ENCODE data around the gene S100A6.

S100A6 gene

DNA sequence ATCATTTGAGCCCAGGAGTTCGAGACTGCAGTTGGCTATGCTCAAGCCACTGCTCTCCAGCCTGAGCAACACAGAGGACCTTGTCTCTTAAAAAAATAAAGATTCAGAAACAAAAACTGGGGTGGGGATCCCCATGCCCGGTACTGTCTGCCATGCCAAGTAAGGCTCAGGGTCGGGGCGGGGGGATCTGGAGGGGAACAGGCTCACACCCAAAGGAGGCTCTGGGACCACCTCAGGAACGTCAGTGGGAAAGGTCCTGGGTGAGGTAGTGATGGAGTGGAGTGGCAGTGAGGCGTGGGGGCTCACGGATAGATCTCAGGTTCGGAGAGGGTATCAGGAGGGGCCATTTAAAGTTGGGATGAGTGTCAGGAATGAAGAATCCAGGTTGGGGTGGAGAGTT, 10.6 kb upstream of the S100A6 start:
- DNase-seq = no peak

DNA sequence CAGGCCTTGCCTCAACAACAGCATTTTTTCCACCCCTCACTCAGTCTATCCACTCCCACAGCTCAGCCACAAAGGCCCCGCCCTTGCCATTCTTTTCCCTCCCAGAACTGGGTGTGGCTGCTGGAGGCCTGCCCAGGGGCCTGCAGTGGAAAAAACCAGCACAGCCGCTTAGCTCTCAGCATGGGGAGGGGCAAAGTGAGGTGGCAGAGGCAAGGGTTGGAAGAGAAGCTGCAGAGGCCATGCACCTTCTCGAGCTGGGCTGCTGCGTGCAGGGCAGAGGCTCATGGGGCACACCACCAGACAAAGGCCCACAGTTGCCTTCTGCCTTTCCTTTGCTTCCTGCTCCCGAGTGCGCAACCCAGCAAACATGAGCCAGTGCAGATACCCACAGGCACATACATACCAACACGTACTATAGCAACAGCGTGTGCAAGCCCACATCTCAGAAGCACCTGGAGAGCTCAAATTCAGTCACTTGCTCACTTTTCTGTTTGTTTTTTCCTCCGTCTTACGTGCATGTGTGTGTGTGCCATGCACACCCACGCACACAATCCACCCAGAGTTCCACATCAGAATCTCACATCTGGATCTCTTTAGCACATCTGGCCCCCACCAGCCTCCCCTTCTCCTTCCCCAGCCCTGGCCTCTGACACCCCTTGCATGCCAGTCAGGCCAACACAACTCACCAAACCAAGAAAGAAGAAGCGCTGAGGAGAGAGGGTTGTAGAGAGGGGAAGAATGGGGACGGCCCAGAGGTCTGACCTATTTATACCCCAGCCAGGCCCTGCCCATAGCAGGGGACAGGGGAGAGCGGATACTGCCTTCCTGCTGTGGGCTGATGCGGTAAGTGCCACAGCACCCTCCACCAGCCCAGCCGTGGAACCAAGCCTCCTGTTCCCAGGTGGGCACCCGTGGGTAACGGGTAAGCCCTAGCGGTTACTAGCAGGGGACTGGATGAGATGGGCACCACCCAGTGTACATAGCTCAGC, 9.6 kb upstream of the S100A6 start, which contains the start of gene S100A4:
S100A4 (minus strand) TSS at position 740 of the 989 bp plus-strand sequence. CDS start 1,012 bp downstream, outside the sequence.
- DNase-seq = peak; percentile 78

DNA sequence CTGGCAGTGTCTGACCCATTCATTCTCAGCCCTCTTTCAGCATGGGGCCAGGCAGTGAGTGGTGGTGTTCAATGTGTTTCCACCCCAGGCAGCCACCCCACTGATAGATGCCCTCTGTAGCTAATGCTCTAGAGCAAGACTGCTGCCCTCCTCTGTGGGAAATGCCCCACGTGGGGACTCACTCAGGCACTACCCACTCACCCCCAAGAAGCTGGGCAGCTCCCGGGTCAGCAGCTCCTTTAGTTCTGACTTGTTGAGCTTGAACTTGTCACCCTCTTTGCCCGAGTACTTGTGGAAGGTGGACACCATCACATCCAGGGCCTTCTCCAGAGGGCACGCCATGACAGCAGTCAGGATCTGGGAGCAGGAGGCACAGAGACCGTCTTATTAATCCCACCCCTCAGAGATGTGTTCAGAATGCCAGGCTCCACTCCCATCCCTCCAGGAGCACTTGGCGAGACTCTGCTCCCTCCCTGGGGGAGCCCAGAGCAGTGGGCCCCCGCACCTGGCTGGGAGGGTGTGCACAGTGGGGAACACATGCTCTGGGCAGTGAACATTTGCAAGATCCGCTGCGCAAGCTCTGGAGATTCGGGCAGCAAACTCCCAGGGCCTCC, 8.8 kb upstream of the S100A6 start:
- DNase-seq = no peak

DNA sequence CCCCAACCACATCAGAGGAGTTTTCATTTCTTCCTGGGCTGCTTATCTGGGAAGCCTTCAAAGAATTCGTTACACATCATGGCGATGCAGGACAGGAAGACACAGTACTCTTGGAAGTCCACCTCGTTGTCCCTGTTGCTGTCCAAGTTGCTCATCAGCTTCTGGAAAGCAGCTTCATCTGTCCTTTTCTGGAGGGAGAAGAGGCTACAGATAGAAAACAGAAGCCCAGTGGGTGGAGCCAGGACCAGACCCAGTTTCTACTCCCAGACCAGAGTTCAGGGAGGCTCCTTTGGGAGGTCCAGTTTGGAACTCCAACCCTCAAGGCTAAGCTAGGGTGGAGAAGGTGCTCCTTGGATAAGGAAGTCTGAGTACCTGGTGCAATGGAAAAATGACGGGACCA, 7.9 kb upstream of the S100A6 start:
- no peak for DNase-seq

DNA sequence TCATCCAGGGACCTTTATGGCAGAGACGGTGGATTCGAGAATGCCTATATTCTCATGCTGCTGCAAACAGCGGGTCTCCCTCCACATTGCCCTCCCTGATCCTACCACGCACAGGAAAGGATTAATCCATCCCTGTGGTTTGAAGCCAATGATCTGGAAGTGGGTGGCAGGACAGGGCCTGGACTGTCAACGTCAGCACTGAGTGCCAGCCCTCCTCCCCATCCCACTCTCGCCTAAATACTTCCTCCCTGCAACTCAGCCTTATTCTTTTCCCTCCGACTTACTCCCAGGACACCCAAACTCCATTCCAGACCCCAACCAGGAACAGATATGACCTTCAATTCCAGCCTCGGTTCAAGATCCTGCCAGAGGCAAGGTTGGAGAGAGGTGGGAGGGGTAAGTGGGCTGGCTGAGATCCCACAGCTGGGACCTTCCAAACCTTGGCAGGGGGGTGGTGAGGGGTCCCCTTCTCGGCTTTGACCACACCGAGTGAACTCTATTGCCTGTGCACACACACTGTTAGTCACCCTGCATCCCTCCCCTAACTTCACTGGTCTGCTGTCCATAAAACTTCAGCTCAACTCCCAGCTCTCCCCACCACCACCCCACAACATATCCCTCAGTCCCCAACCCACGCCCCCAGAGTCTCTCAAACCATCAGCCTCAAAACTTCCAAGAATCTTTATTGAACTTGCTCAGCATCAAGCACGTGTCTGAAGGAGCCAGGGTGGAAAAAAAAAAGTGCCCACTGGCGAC, 7.3 kb upstream of the S100A6 start:
- no peak for DNase-seq

DNA sequence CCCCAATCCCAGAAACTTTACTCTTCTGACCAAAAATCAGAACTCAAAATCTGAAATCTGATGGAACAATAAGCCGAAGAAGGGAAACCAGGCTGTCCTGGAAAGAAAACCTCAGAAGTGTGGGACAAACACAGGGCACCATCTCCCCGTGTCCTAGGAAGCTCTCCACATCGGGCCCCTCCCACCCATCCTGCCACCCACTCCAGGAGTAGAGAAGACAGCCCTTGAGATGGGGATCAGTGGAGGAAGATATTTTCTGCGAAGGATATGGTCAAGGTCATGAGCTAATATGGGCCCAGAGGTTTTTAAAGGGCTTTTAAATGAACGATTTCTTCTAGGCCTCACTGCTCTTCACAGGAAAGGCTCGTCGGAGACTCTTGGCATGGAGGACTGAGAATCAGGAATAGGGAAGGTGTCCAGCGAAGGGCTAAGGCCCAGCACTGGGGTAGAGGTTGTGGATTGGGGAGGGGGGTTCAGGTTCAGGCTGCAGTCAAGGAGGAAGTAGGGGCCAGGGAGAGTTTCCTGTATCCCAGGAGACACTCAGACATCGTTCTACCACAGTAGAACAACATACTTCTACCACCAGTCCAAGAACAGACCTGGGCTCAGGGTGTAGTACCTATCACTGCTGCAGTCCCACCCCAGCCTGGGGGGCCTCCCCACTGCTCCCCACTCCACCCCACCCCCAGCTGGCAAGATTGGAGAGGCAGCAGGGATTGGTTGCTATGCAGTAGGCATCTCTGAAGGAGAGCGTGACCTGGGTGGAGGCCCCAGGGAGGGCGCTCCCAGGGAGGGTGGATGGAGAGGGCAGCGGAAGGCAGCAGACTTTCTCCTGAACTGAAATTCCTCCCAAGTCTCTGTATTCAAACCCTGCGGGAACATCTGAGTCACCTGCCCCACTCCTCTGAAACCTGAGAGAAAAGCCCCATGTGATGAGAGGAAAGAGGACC, 6.1 kb upstream of the S100A6 start:
- no peak for DNase-seq

DNA sequence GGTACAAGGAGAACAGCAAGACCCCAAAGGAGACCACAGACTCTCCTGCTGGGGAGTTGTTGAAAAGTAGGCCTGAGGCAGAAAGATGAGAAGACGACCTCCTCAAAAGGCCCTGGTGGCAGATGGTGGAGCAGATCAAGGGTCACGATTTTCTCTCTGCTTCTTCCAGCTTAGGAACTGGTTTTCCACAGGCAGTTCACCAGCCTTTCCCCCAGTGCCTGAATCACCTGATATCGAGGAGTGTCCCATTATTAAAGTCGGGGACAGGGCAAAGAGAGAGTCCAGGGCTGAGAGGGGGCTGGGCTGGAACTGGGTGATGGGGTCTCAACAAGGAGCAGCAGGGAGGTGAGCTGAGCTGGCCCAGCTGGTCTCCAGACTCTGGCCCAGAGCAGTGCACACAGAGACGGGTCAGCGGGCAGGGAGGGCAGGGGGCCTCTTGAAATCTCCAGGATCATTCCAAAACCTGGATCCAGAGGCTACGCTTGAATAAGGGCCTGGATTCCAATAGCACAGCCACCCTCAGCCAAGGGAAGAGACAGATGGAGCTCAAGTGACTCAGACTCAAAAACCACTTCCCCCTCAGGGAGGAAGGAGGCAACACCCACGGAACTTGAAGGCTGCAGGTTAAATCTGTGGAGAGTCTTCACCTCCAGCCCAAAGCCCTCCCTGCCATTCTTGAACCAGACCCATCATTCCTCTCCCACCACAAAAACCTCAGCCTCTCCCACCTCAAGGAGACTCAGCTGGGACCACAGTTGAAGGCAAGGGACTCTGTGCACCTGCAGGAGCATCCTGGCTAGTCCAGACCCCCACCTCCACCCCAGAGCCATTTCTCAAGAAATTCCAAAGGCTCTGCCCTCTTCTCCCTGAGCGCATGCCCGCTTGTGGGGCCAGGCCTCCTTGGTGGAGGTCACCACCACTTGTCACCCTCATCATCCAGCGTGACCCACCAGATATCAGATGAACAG, 4.9 kb upstream of the S100A6 start, which contains the start of gene S100A5:
S100A5 (minus strand) TSS at position 541 of the 968 bp plus-strand sequence. CDS start 743 bp downstream, outside the sequence.
- DNase-seq = peak; percentile 51

DNA sequence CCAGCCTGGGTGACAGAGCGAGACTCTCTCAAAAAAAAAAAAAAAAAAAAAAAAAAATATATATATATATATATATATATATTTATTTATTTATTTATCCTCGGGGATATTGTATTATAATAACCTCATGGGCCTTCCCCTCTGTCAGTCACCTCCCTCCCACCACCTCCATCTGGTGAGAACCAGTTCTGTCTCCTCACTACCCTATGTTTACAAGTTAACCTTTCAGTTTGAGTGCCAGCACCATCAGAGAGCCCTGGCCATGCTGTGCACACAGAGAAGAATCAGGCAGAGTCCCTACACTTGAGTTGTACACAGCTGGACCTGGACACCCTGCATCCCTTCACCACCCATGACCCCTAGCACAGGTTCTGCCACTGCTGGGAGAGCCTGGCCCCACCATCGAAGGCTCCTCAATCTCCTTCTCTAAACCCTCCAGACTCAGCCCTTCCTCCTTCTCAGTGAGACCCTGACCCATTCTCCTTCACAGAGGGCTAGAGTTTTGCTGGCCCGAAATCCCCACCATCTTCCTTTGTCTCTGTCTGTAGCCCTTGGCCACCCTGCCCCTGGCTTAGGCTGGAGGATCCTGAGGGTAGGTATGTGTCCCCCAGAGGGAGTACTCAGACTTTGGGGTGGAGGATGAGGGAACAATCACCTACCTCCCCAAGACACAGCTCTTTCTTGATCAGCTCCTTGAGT, 3.8 kb upstream of the S100A6 start:
- no peak for DNase-seq

DNA sequence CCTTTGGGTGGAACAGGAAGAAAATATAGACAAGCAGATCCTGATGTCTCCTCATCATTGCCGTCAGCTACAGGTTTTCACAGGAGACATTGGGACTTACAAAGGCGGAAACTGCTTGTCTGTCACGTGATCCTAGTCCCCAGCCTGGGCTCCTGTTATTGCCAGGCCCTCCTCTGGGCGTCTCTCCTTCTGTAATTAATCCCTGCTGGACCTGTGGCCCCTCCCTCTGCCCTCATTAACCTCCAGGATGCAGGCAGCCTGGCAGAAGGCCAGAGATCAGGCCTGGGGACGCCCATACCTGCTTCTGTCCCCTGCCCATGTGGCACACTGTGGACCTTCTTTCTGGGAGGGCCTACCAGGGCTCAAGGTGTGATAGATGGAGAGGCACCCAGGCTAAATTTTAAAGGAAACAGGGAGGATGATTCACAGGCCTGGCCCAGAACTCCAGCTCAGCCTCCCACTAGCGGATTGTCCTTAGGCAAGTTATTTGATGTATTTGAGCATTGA, 2.6 kb upstream of the S100A6 start:
- DNase-seq = no peak

DNA sequence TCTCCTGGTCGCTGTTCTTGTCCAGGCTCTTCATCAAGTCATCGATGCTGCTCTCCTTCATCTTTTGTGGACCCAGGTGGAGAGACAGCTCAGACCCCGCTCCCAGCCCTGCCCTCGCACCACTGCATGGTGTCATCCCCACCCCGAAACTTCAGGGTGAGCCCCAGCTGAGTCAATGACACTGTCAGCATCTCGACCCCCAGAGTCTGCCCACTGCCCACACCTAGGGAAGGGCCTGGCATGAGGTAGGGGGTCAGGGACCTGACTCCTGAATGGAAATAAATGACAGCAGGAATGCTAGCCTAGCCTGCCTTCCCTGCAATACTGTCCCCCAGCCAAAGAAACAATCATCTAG, 1.6 kb upstream of the S100A6 start:
- no peak for DNase-seq

DNA sequence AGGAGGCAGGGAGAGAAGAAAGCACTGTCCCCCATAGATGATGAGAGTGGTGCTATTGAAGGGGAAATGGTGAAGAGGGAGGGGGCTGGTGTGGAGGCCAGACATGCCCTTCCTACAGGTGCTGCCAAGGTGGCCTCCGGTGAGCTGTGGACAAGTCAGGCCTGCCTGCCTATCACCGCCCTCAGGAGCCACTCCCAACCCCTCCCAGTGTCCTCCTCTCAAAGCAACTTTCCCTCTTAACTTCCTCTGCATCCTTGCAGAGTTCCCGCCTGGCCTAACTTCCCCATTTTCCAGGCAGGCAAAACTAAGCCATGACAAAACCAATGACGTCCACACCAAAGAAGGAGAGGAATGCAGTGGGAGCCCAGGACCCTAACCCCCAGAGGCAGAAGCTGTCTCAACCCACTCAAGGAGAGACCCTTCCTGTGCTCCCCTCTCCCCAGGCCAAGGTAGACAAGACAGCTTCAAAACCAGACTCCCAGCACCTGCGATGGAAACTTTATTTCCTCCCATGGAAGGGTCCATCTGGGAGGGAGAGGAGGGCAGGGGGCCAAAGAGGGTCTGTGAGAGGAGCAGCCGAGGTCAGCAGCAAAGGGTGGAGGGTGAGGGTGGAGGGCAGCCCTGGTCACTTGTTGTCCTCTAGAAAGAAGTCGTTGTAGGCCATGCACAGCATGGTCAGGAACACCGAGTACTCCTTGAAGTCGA, 1.0 kb upstream of the S100A6 start:
- DNase-seq = no peak

DNA sequence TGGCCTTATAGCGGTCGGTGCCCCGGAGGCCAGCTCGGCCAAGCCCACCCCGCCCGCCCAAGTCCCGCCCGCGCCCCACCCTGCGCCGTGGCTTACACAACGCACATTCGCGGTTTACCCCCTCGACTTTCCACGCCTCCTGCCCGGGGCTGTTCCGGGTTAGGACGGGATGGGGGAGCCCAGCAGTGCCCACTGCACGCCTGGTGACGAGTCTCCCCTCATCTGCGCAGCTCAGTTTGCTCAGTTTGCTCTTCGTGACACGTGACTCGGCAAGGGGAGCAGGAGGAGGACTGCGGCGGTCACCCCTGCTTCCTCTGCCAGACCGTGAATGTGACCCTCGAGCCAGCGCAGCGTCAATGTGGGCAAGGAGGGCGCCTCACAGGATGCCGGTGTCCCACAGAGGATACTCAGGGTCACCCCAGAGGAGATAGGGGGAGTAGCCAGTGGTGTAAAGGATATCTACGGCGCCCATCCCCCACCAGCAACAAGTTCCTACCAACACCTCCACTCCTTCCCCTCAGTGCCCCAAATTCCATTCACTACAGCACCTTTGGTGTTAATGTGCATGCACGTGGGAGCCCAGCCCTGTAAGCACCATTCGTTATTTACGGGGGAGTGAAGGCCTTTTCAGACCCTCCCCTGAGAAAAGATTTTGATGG, 350 bp upstream of the S100A6 start:
- DNase-seq = peak; percentile 79

DNA sequence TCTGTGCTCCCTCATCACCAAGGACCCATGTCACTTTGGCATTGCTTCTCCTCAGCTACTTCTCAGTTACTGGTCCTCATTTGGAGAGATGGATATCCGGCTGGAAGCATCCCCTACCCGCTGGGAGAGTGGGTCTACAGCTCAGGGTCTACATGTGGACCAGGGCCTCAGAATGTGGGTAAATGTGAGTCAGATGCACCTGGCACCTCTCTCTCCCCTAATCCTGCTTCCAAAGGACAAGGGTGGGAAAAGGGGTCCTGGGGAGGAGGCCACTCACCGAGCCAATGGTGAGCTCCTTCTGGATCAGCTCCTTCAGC, 908 bp downstream of the S100A6 start:
- DNase-seq = no peak

DNA sequence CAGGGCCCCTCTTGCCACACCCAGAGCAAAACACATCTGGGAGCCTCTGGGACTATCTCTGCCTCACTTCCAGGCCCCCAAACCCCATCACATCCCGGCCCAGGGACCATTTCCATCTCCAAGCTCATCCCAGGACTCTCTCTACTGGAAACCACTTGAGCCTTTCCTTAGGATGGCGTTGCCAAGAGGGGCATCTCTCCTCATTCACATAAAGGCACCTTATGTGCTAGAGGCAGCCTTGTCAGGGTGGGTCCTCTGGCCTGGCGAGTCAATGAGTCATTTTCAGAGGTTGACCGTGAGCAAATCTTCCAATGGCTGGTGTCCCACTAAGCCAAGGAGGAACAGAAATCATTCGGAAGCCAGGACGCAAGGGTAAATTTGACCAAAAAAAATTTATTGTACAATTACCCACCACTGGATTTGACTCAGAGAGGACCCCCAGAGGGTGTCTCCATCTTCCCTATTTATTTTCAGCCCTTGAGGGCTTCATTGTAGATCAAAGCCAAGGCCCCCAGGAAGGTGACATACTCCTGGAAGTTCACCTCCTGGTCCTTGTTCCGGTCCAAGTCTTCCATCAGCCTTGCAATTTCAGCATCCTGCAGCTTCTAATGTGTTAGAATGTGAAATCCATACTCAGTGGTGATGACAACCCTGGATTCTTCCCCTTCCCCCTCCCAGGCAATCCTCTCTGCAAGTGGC, 1.4 kb downstream of the S100A6 start:
- DNase-seq = no peak

DNA sequence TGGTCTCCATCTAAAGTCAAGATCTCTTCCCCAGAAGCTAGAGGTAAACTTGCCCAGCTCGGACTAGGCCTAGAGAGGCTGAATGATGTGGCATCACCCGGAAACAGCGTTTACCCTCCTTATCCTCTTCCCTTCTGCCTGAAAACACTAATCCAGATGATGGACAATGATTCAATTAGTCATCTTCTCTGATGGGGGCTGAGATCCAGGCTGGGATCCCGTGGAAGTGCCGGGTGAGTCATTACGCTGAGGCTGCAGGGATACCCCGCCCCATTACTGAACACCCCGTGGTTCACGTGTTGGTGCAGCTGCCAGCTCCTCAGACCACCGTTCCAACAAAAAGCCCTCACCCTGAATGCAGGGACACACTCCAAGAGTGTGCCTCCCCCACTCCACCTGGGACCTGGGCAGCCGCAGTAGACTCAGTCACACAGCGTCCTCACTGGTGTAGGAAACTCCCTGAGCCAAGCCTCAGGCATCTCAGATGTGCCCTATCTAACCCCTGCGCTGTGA, 2.0 kb downstream of the S100A6 start:
- DNase-seq = no peak

DNA sequence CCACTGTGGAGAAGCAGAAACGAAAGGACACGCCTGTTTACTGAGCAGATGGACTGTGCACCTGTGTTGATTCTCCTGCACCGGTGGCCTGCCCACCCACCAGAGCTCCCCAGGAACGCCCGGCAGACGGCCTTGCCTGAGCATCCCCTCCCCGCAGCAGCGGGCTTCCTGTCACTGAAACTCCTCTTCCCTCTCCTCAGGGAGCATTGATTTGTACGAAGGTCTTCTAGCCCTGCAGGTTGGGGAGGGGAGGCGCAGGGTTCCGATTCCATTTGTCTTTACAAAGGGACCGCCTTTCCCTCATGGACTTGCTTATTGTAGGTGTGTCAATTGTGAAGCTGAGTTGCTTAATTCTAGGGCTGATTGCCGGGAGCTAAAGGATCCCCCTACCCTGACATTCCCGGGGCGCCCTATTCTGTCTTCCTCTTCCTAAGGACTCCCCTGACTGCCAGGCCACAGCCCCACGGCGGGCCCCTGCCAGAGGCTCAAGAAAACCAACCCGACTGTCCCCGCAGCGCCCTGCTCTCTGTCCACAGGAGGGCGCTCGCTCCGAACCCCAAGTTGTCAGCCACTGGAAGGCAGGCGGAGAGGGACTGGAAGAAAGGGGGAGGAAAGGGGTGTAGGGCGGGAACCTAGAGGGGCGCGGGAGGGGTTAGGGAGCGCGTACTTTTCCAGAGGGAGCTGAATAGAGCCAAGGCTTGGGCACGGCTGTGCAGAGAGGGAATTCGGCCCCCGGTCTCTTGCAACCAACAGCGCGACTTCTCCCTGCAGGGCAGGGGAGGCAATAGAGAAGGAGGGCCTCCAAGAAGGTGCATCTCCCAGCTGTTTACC, 2.8 kb downstream of the S100A6 start:
- peak; percentile 77 for DNase-seq

DNA sequence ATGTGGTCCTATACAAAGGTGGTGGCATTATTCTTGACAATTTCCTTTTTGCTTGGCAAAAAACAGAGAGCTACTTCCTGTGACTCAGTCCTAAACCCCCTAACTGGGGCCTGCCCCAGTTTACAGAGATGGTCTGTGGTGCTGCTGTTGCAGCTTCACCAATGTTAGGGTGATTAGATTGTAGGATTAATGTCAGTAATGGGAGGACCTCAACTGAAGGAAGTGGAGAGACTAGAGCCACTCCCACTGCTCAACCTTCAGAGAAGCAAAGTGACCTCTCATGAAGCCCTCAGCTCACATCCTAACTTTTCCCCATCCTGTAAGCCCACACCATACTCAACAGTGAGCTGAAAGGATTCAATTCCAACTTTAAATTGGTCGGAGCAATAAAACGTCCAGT, 3.6 kb downstream of the S100A6 start:
- DNase-seq = no peak
